Measurements from ENCODE around the gene DGKI.
"Not testable (repeated sequence)": the region's sequence is repeated elsewhere in the genome, so short reads cannot be mapped to it uniquely, and the experiment has no call there.

The DGKI gene

GRCh38 chr7:137728426-137728825 lies 118.3 kb downstream of the DGKI start:
- DNase-seq: no peak

GRCh38 chr7:137727413-137727812 lies 119.4 kb downstream of the DGKI start:
- no peak for DNase-seq

- DNase-seq: no peak
Observed at GRCh38 chr7:137718355-137718754, 128.4 kb downstream of the DGKI start.

GRCh38 chr7:137717811-137718271 lies 128.9 kb downstream of the DGKI start:
- no peak for DNase-seq

GRCh38 chr7:137717045-137717444 lies 129.7 kb downstream of the DGKI start:
- DNase-seq: no peak

GRCh38 chr7:137716061-137716460 lies 130.7 kb downstream of the DGKI start:
- DNase-seq: no peak

GRCh38 chr7:137715533-137715932 lies 131.2 kb downstream of the DGKI start:
- no peak for DNase-seq

GRCh38 chr7:137715121-137715520 lies 131.7 kb downstream of the DGKI start:
- no peak for DNase-seq

- DNase-seq: not testable (repeated sequence)
Observed at GRCh38 chr7:137706330-137706729, 140.4 kb downstream of the DGKI start.

- DNase-seq: no peak
Observed at GRCh38 chr7:137704723-137705122, 142.1 kb downstream of the DGKI start.

GRCh38 chr7:137703291-137704010 lies 143.3 kb downstream of the DGKI start:
- no peak for DNase-seq

GRCh38 chr7:137696988-137697387 lies 149.8 kb downstream of the DGKI start:
- no peak for DNase-seq

GRCh38 chr7:137696376-137696775 lies 150.4 kb downstream of the DGKI start:
- no peak for DNase-seq

- no peak for DNase-seq
Observed at GRCh38 chr7:137695942-137696341, 150.8 kb downstream of the DGKI start.

GRCh38 chr7:137695494-137695893 lies 151.3 kb downstream of the DGKI start:
- no peak for DNase-seq

GRCh38 chr7:137694405-137694804 lies 152.4 kb downstream of the DGKI start:
- no peak for DNase-seq

GRCh38 chr7:137692399-137692798 lies 154.4 kb downstream of the DGKI start:
- no peak for DNase-seq

GRCh38 chr7:137691566-137691965 lies 155.2 kb downstream of the DGKI start:
- no peak for DNase-seq

- no peak for DNase-seq
Observed at GRCh38 chr7:137690635-137691034, 156.1 kb downstream of the DGKI start.

- no peak for DNase-seq
Observed at GRCh38 chr7:137689761-137690160, 157.0 kb downstream of the DGKI start.

GRCh38 chr7:137687556-137688265 lies 159.1 kb downstream of the DGKI start:
- no peak for DNase-seq

- DNase-seq: no peak
Observed at GRCh38 chr7:137685433-137686164, 161.2 kb downstream of the DGKI start.

- DNase-seq: no peak
Observed at GRCh38 chr7:137684776-137685175, 162.0 kb downstream of the DGKI start.

GRCh38 chr7:137684316-137684715 lies 162.5 kb downstream of the DGKI start:
- no peak for DNase-seq

All from CD4-positive, alpha-beta T cell treated with Interleukin-10 for 1 hour (primary cell).